HFFc6 (cell line): Measurements from ENCODE around the gene PRG2. TPM values are rescaled to one million over a fixed set of nuclear protein-coding genes. Genes with fewer than 3 reads are reported as not detected.
"Not testable (repeated sequence)": the region's sequence is repeated elsewhere in the genome, so short reads cannot be mapped to it uniquely, and the experiment has no call there.

Source experiments
- DNase-seq: peaks from one replicate; pipeline ENCODE4 v3.0.0-alpha.2; 2018
- H3K27ac Mint-ChIP-seq: 2 replicates; pipeline ENCODE4 v1.8.0; 2020; ENCODE audit warnings: mild to moderate bottlenecking, mixed read lengths
- H3K27me3 Mint-ChIP-seq: 2 replicates; pipeline ENCODE4 v1.8.0; 2021; ENCODE audit warnings: mild to moderate bottlenecking, moderate library complexity, mixed read lengths; ENCODE audit not compliant: insufficient read depth
- H3K36me3 Mint-ChIP-seq: 2 replicates; pipeline ENCODE4 v1.8.0; 2021; ENCODE audit warnings: low read depth, mixed read lengths
- H3K4me1 Mint-ChIP-seq: 2 replicates; pipeline ENCODE4 v1.8.0; 2020; ENCODE audit warnings: low read depth, mixed read lengths
- H3K4me3 Mint-ChIP-seq: 2 replicates; pipeline ENCODE4 v1.8.0; 2020; ENCODE audit warnings: mild to moderate bottlenecking, moderate library complexity, mixed read lengths
- H3K9me3 Mint-ChIP-seq: 2 replicates; pipeline ENCODE4 v1.8.0; 2020; ENCODE audit warnings: mild to moderate bottlenecking, mixed read lengths
- CTCF ChIP-seq: fragments of 200-600 bp; sonication (generic); IDR thresholded peaks from 2 replicates; pipeline ENCODE4 v1.5.0; 2021; ENCODE audit warnings: antibody characterized with exemption, mild to moderate bottlenecking
- total RNA-seq, 6 experiments: library from RNA; stranded (reverse); fragmentation: NEBNext Ultra II Directional; extraction: Animal tissue kit (Norgen Biotek cat#: 25700); gene quantifications; 2 replicates in 1 of 6; 3 replicates in 5 of 6; pipeline ENCODE4 v1.2.3, GENCODE V29; 2021

Gene PRG2
- total RNA-seq, 6 experiments from 2014 or later, result not detected

- no peak for DNase-seq
- H3K4me1 Mint-ChIP-seq, result no peaks in the 10 kb centered on the region; the same call in 1 of the 2 replicates
- no peak for TF ChIP-seq CTCF
- H3K27me3 Mint-ChIP-seq, result peaks cover 28% of the 10 kb centered on the region
- no peak overlapping the region for H3K4me3 Mint-ChIP-seq
- no peak overlapping the region for H3K27ac Mint-ChIP-seq
- H3K9me3 Mint-ChIP-seq, result no peaks in the 10 kb centered on the region
- H3K36me3 Mint-ChIP-seq, result no peaks in the 10 kb centered on the region
These were observed 47.7 kb downstream of the PRG2 start for GRCh38 chr11:57342702-57343101.

- Mint-ChIP-seq H3K36me3 (no peaks in the 10 kb centered on the region), H3K9me3 (no peaks in the 10 kb centered on the region), H3K27me3 (peaks cover 24% of the 10 kb centered on the region), H3K4me3 (no peak overlapping the region), H3K27ac (no peak overlapping the region), H3K4me1 (peaks cover 2% of the 10 kb centered on the region)
- DNase-seq, result no peak
- TF ChIP-seq CTCF, result no peak
These were observed 49.1 kb downstream of the PRG2 start for GRCh38 chr11:57341250-57341808.

GRCh38 chr11:57340039-57340615 is 50.3 kb downstream of the PRG2 start:
- no peak overlapping the region for H3K4me3 Mint-ChIP-seq
- peaks cover 18% of the 10 kb centered on the region for H3K27me3 Mint-ChIP-seq
- DNase-seq, result no peak
- H3K4me1 Mint-ChIP-seq, result peaks cover 11% of the 10 kb centered on the region
- TF ChIP-seq CTCF, result peak; percentile 34
- H3K27ac Mint-ChIP-seq, result no peak overlapping the region
- no peaks in the 10 kb centered on the region for H3K9me3 Mint-ChIP-seq
- H3K36me3 Mint-ChIP-seq, result 0 out of 2 replicates have a peak, but pooled peaks cover under 1% of the 10 kb centered on the region

DNA sequence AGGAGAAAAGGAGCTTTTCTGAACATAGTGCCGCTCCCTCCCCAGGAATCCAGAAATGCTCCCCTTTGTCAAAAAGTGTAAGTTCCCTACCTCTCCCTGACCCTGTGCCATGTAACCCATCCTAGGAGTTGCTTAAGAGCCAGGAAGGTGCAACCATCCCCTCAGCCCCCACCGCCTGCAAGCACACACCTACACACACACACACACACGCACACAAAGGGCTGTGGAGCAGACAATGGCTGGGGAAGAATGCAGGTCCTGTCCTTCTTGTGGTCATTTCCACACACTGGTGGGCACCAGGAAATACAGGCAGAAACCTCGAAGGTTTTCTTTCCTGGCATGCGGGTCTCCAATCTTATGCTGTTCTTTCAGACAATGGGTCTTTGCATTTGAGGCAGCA is 51.1 kb downstream of the PRG2 start:
- no peak for TF ChIP-seq CTCF
- H3K27ac Mint-ChIP-seq, result no peak overlapping the region
- peaks cover 8% of the 10 kb centered on the region; the same call in 1 of the 2 replicates for H3K36me3 Mint-ChIP-seq
- DNase-seq, result no peak
- H3K4me3 Mint-ChIP-seq, result no peak overlapping the region
- peaks cover 19% of the 10 kb centered on the region for H3K4me1 Mint-ChIP-seq
- no peaks in the 10 kb centered on the region for H3K9me3 Mint-ChIP-seq
- peaks cover 18% of the 10 kb centered on the region for H3K27me3 Mint-ChIP-seq

- Mint-ChIP-seq H3K4me3 (no peak within 1 kb of the TSS), H3K4me1 (peaks cover 24% of the 10 kb centered on the region), H3K27ac (no peak within 1 kb of the TSS), H3K9me3 (no peaks in the 10 kb centered on the region), H3K27me3 (peaks cover 18% of the 10 kb centered on the region), H3K36me3 (peaks cover 14% of the 10 kb centered on the region; the same call in 1 of the 2 replicates)
- no peak for DNase-seq
- TF ChIP-seq CTCF, result no peak
These were observed 52.3 kb downstream of the PRG2 start, which contains the start of gene P2RX3 for GRCh38 chr11:57338142-57338541. Gene P2RX3, plus strand, starts transcription at chr11:57338352. Its CDS starts 199 bp downstream, at chr11:57338551.

DNA sequence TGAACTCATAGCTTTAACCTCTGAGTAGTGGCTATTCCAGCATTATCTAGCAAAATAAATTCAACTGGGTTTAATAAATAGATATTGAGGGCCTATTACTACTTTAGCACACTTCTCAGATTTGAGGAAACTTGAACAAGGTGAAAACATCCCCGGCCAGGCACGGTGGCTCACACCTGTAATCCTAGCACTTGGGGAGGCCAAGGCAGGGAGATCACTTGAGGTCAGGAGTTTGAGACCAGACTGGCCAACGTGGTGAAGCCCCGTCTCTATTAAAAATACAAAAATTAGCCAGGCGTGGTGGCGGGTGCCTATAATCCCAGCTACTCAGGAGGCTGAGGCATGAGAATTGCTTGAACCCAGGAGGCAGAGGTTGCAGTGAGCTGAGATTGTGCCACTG is 53.6 kb downstream of the PRG2 start:
- H3K4me3 Mint-ChIP-seq, H3K27ac Mint-ChIP-seq: not testable (repeated sequence)
- peaks cover 24% of the 10 kb centered on the region for H3K4me1 Mint-ChIP-seq

More for the DNA sequence above, 53.6 kb downstream of the PRG2 start:
- peaks cover 20% of the 10 kb centered on the region for H3K36me3 Mint-ChIP-seq
- H3K9me3 Mint-ChIP-seq, DNase-seq: not testable (repeated sequence)
- peaks cover 16% of the 10 kb centered on the region for H3K27me3 Mint-ChIP-seq
